Vagina (tissue), 2 donors: ENCODE data around the gene RHOA. TPM values are rescaled to one million over a fixed set of nuclear protein-coding genes. Genes with fewer than 3 reads are reported as not detected.

Source experiments
- DNase-seq, 2 donors: peaks; one replicate each; pipeline ENCODE4 v3.0.0-alpha.2; 2017; ENCODE audit errors: extremely low spot score in 2 of 2
- H3K27ac ChIP-seq: fragments of 200-600 bp; sonication (generic); one replicate; pipeline ENCODE4 v1.5.1; 2019
- H3K27me3 ChIP-seq: fragments of 200-600 bp; sonication (generic); one replicate; pipeline ENCODE4 v1.5.1; 2019
- H3K36me3 ChIP-seq, 2 donors: fragments of 200-600 bp; sonication (generic); one replicate each; pipeline ENCODE4 v1.5.1; 2017 to 2019
- H3K4me1 ChIP-seq: fragments of 200-600 bp; sonication (generic); one replicate; pipeline ENCODE4 v1.5.1; 2019
- H3K4me3 ChIP-seq, 2 donors: fragments of 200-600 bp; sonication (generic); 1 replicate in 1 of 2; 2 replicates in 1 of 2; pipeline ENCODE4 v1.5.1; 2016 to 2019
- H3K9me3 ChIP-seq: fragments of 200-600 bp; sonication (generic); one replicate; pipeline ENCODE4 v1.5.1; 2019
- POLR2A ChIP-seq, 2 donors: fragments of 450-650 bp; IDR thresholded peaks; one replicate each; pipeline ENCODE4 v1.6.1; 2017; ENCODE audit warnings: antibody characterized with exemption in 2 of 2, mild to moderate bottlenecking in 2 of 2, moderate library complexity in 2 of 2
- POLR2AphosphoS5 ChIP-seq, 2 donors: sonication (generic); formaldehyde crosslinking; IDR thresholded peaks; one replicate each; pipeline ENCODE4 v1.9.0; 2017; ENCODE audit warnings: antibody characterized with exemption in 2 of 2, mild to moderate bottlenecking in 2 of 2, low read depth in 1 of 2; ENCODE audit not compliant: insufficient read depth in 1 of 2
- intact Hi-C: fragments of 100-400 bp; cut with DNase I; formaldehyde crosslinking; loops from one replicate; pipeline ENCODE4 v1.15.1; 2023
- total RNA-seq: library from RNA; depleted of rRNA; stranded (reverse); fragments of >200 nt; gene quantifications from one replicate; pipeline ENCODE4 v1.2.3, GENCODE V29; 2016
- TF ChIP-seq, protein P1 (sequence below), 3 experiments: fragments of 450-650 bp in 2 of 3; fragments of 200-600 bp in 1 of 3; sonication (generic) in 1 of 3; IDR thresholded peaks; one replicate each; pipeline ENCODE4 v1.5.1; 2017 to 2019; ENCODE audit warnings: antibody characterized with exemption in 3 of 3, mild to moderate bottlenecking in 2 of 3, moderate library complexity in 2 of 3

The RHOA gene
- total RNA-seq, 1 donor from 2014 or later: 377 TPM

DNA sequence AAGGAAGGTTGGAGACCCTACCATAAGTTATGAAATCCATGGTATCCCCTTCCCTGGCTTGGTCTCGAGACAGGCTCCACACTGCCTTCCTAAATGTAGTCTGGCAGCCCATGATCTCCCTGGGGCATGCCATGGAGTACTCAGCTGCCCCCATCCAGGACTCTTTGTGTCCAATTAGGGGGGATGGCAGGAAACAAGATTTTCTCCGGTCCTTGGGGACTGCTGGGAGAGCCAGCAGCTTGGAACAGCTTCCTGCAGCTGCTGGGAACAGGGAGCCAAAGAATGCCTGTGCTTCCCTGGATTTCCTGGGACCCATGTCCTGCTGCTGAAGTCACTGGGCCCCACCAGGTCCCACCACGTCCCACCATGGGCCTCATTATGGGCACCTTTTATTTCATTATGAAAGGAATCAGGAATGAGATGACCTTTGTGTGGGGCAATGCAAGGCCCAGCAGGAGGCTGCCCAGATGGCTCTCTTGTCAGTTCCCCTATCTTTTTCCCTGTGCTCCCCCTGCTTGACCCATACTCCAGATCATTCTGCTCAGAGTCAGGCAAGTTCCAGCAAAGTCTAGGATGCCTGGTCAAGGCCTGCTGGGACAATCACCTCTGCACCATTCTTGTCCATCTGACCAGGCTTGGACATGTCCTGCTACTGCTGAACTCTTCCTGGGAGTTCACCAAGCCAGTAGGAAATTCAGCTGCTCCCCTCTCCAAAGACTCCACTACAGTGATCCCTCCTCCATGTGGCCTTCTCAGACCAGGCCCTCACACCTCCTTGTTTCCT lies 43.3 kb upstream of the RHOA start:
- TF ChIP-seq, protein P1, sequence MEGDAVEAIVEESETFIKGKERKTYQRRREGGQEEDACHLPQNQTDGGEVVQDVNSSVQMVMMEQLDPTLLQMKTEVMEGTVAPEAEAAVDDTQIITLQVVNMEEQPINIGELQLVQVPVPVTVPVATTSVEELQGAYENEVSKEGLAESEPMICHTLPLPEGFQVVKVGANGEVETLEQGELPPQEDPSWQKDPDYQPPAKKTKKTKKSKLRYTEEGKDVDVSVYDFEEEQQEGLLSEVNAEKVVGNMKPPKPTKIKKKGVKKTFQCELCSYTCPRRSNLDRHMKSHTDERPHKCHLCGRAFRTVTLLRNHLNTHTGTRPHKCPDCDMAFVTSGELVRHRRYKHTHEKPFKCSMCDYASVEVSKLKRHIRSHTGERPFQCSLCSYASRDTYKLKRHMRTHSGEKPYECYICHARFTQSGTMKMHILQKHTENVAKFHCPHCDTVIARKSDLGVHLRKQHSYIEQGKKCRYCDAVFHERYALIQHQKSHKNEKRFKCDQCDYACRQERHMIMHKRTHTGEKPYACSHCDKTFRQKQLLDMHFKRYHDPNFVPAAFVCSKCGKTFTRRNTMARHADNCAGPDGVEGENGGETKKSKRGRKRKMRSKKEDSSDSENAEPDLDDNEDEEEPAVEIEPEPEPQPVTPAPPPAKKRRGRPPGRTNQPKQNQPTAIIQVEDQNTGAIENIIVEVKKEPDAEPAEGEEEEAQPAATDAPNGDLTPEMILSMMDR (IDR thresholded peaks at IDR 0.05): no peak
- TF ChIP-seq POLR2A (IDR thresholded peaks at IDR 0.05) (no peak), POLR2AphosphoS5 (IDR thresholded peaks at IDR 0.05; ENCODE audit: insufficient read depth in 1 of 2, low read depth in 1 of 2) (no peak)
- Histone ChIP-seq H3K27me3 (no peaks in the 10 kb centered on the region), H3K9me3 (no peaks in the 10 kb centered on the region), H3K27ac (no peak overlapping the region), H3K4me1 (no peaks in the 10 kb centered on the region), H3K4me3 (no peak overlapping the region), H3K36me3 (no peaks in the 10 kb centered on the region)
- no peak for DNase-seq
- intact Hi-C loops: no loop called here

DNA sequence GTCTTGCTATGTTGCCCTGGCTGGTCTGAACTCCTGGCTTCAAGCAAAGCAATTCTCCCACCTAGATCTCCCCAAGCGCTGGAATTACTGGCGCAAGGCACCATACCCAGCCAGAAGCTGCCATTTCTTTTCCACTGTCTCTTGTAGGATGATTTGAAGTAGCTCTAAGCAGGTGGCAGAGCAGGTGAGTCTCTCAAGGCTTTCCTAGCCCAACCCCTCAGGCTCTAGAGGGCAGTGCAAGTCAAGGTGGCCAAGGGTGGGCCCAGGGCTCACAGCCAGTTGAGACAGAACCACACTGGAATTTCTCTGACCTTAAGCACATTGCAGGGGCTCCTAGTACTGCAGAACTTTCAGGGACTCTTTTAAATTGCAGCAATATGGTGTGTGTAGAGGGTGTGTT lies 42.7 kb upstream of the RHOA start:
- H3K36me3 ChIP-seq: no peaks in the 10 kb centered on the region
- no peaks in the 10 kb centered on the region for H3K9me3 ChIP-seq
- H3K4me1 ChIP-seq: no peaks in the 10 kb centered on the region
- intact Hi-C loops: no loop called here
- no peak overlapping the region for H3K4me3 ChIP-seq
- no peaks in the 10 kb centered on the region for H3K27me3 ChIP-seq
- TF ChIP-seq POLR2AphosphoS5 (IDR thresholded peaks at IDR 0.05; ENCODE audit: insufficient read depth in 1 of 2, low read depth in 1 of 2): no peak
- TF ChIP-seq POLR2A (IDR thresholded peaks at IDR 0.05): no peak
- TF ChIP-seq, protein P1 (IDR thresholded peaks at IDR 0.05): no peak
- DNase-seq: no peak
- no peak overlapping the region for H3K27ac ChIP-seq

- DNase-seq: no peak
- H3K4me1 ChIP-seq: no peaks in the 10 kb centered on the region
- H3K27ac ChIP-seq: no peak overlapping the region
- no peaks in the 10 kb centered on the region for H3K36me3 ChIP-seq
- no peak overlapping the region for H3K4me3 ChIP-seq
- no peaks in the 10 kb centered on the region for H3K27me3 ChIP-seq
- no peaks in the 10 kb centered on the region for H3K9me3 ChIP-seq
- intact Hi-C loops: no loop called here
- TF ChIP-seq POLR2A (IDR thresholded peaks at IDR 0.05) (no peak), POLR2AphosphoS5 (IDR thresholded peaks at IDR 0.05; ENCODE audit: insufficient read depth in 1 of 2, low read depth in 1 of 2) (no peak)
- TF ChIP-seq, protein P1 (IDR thresholded peaks at IDR 0.05): no peak
Observed at GRCh38 chr3:49453621-49454020, 41.8 kb upstream of the RHOA start.

GRCh38 chr3:49445391-49445790 lies 33.6 kb upstream of the RHOA start:
- intact Hi-C loops: loop anchor here (5.0 kb wide), 1 partner anchor 273 kb away; the partner anchor contains the start of gene KLHDC8B
- Histone ChIP-seq H3K27me3 (no peaks in the 10 kb centered on the region), H3K27ac (no peak overlapping the region), H3K36me3 (no peaks in the 10 kb centered on the region), H3K4me3 (no peak overlapping the region), H3K4me1 (peaks cover 10% of the 10 kb centered on the region), H3K9me3 (no peaks in the 10 kb centered on the region)
- DNase-seq: no peak
- TF ChIP-seq POLR2A (IDR thresholded peaks at IDR 0.05) (no peak), POLR2AphosphoS5 (IDR thresholded peaks at IDR 0.05; ENCODE audit: insufficient read depth in 1 of 2, low read depth in 1 of 2) (no peak)
- TF ChIP-seq, protein P1 (IDR thresholded peaks at IDR 0.05): no peak

- TF ChIP-seq, protein P1 (IDR thresholded peaks at IDR 0.05): no peak
- no peak for TF ChIP-seq POLR2AphosphoS5 (IDR thresholded peaks at IDR 0.05; ENCODE audit: insufficient read depth in 1 of 2, low read depth in 1 of 2)
- no peak for TF ChIP-seq POLR2A (IDR thresholded peaks at IDR 0.05)
- no peak overlapping the region for H3K4me3 ChIP-seq
- DNase-seq: no peak
- intact Hi-C loops: no loop called here
- H3K4me1 ChIP-seq: no peaks in the 10 kb centered on the region
- H3K36me3 ChIP-seq: no peaks in the 10 kb centered on the region
- no peak overlapping the region for H3K27ac ChIP-seq
- no peaks in the 10 kb centered on the region for H3K9me3 ChIP-seq
- H3K27me3 ChIP-seq: no peaks in the 10 kb centered on the region
Observed at GRCh38 chr3:49434731-49435130, 23.0 kb upstream of the RHOA start.
